ENCODE data around the gene TPR.
A peak's percentile ranks its signal among the peaks of the same experiment; 100 is the strongest.
"Not testable (repeated sequence)": the region's sequence is repeated elsewhere in the genome, so short reads cannot be mapped to it uniquely, and the experiment has no call there.

Gene TPR

DNA sequence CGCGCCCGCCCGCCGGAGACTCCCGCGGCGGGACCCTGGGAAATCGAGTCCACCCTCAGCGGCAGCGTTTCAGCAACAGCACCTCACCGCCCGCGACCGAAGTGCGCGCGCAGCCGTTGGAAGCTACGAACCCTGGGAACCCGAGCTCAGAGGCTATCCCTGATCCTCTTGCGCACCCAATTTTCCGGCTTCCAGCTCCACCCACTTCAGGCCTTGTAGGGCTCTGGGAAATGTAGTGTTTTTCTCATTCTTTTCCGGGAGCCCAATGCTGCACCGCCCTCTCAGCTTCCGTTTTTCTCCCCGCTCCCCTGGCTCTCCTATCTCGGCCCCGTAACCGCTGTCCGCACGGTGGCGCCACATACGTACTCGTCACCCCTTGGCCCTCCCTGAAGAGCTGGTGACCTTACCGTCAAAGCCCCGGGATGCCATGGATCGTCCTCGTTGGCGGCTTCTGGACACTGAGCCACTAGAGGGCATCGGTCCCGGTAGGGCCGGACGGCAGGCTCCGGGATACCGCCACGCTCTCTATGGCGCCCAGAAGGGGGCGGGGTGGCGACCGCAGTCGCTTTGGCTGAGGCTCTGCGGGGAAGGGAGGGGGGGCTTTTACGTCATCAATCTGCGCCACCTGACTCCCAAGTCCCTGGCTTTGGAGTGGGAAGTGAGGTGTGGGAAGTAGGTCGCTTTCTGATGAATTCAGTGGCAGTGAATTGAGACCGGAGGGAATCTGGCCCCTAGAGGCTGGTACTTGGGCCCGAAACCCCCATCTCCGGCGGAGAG, at the start of gene TPR, which contains the start of gene ODR4:
TPR (minus strand) TSS at position 102 of the 777 bp plus-strand sequence. CDS start 225 bp downstream, outside the sequence.
ODR4 (plus strand) TSS at position 687 of the 777 bp plus-strand sequence. CDS start 3,948 bp downstream, outside the sequence.
- peak; percentile 98 for DNase-seq

DNA sequence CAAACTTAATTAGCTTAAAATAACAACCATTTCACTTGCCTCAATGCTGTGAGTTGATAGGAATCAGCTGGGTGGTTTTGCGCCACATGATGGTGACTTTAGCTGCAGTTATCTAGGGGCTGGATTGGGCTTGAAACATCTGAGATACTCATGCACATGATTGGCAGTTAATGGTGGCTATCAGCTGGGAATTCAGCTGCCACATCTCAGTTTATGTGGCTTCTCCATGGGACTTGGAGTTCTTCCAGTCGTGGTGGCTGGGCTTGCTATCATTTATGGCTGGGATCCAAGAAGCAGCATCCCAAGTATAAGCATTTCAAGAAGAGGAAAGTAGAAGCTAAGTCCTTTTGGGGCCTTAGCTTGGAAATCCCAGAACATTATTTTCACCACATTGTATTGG, 49.5 kb upstream of the TPR start:
- no peak for DNase-seq

DNA sequence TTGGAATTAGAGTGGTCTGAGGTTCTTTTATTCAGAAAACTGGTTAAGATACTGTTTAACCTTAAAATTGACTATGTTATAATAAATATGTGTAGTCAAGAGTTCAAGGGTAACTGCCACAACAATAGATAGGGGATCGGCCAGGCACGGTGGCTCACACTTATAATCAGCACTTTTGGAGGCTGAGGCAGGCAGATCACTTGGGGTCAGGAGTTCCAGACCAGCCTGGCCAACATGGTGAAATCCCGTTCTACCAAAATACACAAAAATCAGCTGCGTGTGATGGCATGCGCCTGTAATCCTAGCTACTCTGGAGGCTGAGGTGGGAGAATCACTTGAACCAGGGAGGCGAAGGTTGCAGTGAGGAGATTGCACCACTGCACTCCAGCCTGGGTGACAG, 46.4 kb upstream of the TPR start:
- DNase-seq = no peak

DNA sequence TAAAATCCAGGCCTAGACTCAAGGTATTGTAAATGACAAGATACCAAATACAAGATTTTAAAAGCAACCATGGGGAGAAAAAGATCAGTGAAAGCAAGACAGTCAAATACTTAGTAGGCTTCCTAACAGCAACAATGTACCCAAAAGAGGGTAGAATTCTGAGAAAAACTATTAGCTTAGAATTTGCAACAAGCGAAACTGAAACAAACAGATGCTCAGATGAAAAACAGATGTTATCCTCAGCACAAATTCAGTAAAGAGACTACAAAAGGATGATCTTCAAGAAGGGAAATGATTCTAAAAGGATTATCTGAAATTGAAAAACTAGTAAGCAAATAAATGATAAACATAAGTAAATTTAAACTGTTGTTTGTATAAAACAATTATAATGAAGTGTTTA, 45.9 kb upstream of the TPR start:
- DNase-seq = no peak

DNA sequence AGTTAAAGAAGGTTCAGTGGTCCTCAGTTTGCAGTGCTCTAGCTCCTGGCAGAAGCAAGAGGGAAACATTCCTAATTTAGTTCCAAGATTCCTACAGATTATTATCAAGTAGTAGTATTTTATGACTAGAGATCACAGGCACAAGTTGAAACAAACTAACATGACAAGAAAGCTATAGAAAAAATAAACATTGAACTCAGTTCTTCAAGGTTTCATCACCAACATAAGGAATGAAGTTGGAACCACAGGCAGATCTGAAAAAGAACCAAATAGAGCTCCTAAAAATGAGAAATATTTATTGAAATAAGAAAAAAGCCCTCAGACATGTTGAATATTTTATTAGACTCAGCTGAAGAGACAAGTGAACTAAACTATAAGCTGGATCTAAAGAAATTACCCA, 45.3 kb upstream of the TPR start:
- no peak for DNase-seq

DNA sequence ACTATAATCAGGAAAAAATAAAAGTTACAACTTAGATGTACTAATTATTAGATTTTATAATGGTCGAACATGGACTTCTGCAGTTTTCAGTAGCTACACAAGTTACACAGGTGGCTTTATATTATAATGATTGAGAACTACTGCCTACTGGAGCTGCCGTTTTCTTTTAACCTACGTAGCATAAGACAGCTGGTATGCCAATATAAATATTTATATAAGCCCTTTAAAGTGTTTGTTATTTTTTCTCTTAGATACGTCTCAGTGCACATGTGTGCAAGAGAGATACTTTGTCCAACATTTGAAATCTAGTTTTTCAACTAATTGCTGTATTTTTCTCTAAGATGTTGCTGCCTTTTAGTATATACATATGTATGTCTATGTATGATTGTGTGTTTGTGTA, 43.5 kb upstream of the TPR start:
- peak; percentile 52 for DNase-seq

DNA sequence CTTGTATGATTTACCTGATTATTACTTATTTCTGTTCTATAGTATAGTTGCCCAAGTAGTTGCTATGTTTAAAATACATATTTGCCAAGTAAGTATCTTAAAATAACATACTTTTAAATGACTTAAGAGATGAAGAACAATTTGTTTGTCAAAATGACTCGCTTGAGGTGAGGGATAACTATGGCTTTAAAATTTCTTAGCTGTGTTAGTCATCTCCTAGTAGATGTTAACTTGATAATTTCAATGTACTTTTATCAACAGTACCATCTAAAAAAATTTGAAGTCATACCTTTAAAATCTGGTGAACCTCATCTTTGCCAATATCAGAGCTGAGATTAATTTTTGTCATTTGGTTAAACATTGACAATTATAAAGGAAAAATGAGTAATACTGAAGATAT, 38.3 kb upstream of the TPR start:
- DNase-seq = no peak

DNA sequence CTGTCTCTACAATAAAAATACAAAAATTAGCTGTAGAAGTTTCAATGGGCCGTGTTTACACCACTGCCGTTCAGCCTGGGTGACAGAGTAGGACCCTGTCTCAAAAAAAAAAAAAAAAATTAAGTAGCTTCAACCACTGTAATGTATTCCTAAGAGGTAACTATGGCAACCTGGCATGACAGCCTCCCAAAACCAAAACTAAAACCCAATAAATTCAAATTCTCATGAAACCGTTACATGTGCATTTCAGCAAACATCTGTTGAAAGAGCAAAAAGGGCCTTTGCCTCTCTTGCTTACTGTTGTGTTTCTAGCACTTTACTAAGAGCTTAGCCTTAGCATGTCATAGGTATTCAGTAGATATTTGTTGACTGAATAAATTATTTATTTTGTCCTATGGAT, 34.0 kb upstream of the TPR start:
- no peak for DNase-seq

DNA sequence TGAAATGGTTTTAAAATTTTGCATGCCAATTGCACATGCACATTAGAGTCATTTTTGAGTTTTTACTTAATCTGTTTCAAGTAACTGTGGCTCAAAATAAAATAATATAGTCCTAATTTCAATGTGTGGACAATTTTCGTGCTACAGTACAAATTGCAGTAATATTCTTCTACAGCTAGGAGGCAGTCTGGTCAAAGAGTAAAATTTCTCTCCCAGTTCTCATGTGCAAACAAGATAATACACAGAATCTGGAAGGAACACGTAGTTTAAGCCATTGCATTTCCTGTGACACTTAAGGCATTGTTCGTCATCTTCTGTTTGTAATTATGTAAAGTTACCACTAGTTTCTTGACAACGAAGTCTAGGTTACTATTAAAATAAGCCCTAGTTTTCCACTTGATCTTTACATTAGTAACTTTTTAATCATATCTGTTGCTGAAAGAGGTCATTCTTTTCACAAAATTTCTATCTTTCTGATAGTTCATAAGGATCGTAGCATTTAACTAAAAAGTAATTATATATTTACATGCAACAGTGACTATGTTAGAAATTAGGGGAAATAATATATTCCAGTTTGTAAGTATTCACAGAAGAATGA, 29.5 kb upstream of the TPR start:
- DNase-seq = peak; percentile 20

DNA sequence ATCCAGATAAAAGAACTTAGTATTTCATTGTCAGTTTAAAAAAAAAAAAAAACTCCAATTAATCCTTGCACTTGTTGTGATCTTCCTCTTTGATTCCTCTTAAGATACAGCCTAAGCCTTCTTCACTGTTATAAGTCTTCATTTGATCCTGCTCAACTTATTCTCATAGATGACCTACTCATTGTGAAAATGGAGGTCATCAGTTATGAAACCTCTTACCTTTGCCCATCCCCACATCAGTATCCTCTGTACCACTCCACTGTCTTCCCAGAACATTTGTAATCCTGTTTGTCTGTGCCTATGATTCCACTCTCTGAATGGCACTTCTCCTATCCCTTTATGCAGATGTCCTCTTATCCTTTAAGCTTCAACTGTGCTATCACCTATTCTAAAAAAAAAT, 28.6 kb upstream of the TPR start:
- DNase-seq = no peak

DNA sequence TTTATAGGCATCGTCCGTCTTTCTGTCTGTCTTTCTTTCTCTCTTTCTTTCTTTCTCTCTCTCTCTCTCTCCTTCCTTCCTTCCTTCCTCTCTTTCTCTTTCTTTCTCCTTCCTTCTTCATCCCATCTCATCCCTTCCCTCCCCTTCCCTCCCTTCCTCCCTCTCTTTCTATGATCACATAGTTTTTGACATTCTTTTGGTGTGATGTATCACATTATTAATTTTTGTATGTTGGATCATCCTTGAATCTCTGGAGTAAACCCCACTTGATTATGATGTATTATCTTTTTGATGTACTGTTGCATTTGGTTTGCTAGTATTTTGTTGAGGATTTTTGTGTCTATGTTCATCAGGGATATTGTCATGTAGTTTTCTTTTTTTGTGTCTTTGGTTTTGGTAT, 26.4 kb upstream of the TPR start:
- not testable (repeated sequence) for DNase-seq

DNA sequence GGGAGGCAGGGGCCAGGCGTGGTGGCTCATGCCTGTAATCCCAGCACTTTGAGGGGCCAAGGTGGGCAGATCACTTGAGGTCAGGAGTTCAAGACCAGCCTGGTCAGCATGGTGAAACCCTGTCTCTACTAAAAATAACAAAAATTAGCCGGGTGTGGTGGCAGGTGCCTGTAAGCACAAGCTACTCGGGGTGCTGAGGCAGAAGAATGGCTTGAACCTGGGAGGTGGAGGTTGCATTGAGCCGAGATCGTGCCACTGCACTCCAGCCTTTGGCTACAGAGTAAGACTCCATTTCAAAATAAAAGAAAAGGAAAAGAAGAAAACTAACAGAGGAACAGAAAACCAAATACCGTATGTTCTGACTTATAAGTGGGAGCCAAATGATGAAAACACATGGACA, 17.7 kb upstream of the TPR start:
- DNase-seq = not testable (repeated sequence)

DNA sequence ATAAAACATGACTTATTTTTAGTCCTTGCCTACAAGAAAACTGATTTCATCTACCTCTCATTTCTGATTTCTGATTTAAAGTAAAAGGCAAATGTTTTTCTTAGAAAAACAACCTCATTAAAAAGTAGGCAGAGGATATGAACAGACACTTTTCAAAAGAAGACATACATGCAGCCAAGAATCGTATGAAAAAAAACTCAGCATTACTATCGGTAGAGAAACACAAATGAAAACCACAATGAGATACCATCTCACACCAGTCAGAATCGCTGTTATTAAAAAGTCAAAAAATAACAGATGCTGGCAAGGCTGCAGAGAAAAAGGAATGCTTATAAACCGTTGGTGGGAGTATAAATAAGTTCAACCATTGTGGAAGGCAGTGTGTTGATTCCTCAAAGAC, 16.8 kb upstream of the TPR start:
- DNase-seq = no peak

DNA sequence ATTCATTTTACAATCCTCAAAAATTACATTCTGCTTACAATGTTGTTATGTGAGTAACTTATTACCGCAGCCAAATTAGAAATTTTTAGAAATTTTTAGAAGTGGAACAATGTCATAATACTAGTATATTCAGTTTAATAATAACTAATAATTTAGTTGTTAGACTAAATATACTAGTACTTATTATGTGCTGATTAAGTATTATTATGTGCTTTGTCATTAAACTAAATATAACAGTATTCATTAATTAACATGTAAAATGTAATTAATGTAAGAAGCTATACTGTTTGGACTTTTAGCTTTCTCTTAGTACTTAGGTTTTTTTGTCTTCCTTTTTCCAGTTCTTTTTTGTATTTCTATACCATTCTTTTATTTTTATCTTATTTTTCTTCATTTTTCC, 15.9 kb upstream of the TPR start:
- no peak for DNase-seq

DNA sequence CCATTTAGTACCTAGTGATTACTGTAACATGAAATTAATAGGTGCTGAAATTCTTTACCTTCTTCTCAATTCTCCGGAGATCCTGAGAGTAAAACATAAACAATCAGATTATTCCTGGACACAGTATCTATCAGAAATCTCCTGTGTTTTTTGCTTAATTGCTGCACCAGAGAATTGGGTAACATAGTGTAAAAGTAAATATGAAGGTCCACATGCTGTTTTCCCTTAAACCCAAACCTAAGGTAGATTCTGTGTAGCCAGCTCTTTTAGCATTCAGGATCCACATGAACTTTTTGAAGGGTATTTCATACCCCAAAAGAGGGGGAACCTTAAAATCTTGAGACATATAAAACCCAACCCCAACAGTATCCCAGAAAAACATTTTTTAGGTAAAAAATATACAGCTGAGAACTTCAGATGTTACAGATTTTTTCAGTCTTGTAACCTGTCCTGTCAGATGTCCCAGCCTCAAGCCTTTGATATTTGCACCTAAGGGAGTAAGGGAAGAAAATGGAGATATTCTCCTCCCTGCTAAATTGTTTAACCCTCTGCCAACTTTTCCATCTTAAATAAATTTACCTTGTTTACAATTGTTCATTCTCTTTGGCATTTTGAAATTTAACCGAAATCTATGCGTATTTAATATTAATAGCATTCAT, 11.8 kb upstream of the TPR start:
- DNase-seq = no peak

DNA sequence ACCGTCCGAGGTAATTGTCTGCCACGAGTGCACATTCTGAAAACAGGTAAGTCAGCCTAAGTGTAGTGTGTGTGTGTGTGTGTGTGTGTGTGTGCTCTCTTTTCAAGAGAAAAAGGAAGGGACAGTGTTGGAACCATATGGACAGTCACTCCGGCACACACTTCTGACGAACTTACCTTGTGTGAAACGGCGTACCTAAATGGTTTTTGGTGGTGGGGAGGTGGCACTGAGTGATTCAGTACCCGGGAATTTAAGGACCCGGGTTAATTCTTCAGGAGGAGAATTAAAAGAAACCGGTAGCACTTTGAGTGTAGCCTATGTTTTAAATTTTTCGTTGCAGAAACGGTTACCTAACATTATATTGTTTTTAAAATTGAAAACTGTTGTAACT, 871 bp upstream of the TPR start:
- DNase-seq = no peak

DNA sequence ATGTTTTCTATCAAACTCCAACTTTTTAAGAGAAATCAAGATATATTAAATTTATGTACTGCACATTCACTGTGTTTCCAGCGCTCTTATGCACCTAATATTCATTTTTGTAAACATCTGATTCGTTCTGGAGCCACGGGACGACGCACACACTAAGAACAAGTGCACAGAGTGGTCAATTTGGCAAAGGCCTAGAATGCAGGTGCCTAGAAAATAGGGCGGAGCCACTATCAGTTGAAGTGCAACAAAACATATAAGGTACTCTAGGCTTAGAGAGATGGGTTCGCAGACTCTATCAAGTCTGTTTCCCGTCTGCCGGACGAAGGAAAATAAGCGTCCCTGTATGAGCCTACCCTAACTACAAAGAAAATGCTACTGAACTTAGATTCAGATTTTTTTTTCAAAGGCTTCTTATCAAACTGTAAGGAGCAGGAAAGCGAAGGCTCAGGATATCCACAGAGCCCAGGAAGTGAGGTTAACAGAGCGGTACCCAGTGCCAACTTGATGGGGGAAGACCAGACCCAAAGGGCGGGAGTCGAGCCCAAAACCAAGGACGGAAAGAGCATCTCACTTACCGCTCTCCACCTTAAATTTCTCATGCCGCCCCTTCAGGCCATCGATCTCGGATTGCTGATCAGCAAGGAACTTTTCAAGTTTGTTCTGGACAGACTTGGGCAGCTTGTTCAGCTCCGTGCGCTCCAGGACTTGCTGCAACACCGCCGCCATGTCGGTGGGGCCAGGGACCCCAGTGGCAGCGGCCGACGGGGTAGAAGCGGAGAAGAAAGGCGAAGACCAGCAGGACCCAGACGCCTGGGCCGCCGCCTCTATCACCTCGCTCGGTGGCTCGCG, 526 bp downstream of the TPR start:
- peak; percentile 61 for DNase-seq

DNA sequence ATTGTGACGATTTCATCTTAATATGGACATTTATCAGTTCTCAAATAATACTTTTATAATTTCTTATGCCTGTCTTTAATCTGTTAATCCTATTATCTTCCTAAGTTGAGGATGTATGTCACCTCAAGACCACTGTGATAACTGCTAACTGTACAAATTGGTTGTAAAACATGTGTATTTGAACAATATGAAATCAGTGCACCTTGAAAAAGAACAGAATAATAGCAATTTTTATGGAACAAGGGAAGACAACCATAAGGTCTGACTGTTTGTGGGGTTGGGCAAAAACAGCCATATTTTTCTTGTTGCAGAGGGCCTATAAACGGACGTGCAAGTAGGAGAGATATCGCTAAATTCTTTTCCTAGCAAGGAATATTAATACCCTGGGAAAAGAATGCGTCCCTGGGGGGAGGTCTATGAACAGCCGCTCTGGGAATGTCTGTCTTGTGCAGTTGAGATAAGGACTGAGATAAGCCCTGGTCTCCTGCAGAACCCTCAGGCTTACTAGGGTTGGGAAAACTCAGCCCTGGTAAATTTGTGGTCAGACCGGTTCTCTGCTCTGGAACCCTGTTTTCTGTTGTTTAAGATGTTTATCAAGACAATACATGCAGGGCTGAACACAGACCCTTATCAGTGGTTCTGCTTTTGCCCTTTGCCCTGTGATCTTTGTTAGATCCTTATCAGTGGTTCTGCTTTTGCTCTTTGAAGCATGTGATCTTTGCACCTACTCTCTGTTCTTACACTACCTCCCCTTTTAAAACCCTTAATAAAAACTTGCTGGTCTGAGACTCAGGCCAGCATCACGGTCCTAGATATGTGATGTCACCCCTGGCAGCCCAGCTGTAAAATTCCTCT, 27.0 kb downstream of the TPR start:
- DNase-seq = not testable (repeated sequence)

DNA sequence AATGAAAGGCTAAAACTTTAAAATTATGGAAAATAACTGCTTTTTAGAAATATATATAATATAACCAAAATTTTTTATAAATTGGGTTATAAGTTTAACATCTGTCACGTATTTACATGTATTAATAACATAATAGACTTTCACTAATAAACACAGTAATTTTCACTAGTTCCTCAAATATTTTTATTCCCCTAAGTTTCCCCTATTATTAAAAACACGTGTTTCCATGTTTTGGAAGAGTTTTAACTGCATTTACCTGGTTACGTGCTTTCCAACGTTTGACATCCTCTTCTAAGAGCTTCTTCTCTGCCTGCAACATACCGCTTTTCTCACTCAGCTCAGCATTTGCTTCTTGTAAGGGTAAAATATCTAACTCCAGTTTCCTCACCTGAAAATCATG, 34.3 kb downstream of the TPR start:
- no peak for DNase-seq

DNA sequence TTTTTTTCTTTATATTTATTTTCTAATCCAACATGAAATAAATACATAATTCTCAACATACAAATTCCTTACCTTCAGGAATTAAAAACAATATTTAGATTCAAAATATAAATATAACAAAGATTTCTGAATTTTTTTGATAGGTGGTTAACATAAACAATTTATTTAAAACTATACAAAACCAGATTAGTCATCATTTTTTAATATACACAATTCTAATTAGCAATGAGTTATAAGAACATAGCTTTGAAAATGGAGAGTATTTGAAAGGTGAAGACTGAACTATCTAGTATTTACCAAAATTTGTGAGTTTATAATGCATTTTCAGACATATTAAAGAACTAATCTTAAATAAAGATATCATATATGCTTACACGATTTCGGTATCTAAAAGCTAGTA, 37.5 kb downstream of the TPR start:
- DNase-seq = no peak

DNA sequence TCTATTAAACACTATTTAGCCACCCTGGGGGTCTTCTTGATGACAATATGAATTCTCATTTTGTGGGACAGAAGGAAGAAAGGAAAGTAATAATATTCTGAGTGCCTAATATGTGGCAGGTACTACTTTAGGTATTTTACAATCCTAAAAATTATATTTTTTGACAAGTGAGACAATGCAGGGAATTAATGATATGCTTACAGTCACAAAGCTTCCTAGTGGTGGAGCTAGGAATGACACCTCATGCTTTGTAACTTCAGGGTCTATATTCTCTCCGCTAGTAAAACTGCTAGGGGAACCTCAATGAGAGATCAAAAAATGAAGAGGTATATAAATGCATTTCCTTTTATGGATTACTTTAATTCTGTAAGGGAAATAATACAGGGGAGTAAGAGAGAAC, 44.3 kb downstream of the TPR start:
- DNase-seq = no peak

DNA sequence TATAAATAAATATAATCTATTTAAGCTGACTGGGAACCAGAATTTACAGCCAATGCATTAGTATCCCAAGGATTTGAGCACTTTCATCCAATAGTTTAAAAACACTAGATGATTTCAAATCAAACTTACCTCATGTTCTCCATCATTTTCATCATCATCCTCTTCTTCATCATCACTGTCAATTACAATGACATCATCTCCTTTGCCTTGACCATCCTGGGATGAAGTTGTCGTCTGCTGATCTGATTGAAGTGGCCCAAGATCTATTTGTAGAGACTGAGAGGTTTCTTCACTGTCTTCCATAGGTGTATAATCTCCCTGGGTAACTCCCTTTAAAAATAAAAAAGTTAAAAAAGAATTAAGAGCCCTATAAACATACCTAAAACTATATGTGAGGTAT, 47.7 kb downstream of the TPR start:
- no peak for DNase-seq
